SU-DHL-6 (cell line): ENCODE results near the gene GRK3.
"Not testable (repeated sequence)": the region's sequence is repeated elsewhere in the genome, so short reads cannot be mapped to it uniquely, and the experiment has no call there.

Experiments
- H2AFZ ChIP-seq: fragments of 200-600 bp; sonication (generic); 2 replicates; pipeline ENCODE4 v1.6.1; 2014; ENCODE audit warnings: low read depth, mild to moderate bottlenecking, moderate library complexity, mixed read lengths, antibody characterized with exemption, low read length; ENCODE audit not compliant: severe bottlenecking
- H3F3A ChIP-seq: fragments of 200-600 bp; shearing (Covaris generic); 2 replicates; pipeline ENCODE4 v1.6.0; 2016; ENCODE audit warnings: antibody characterized with exemption, mild to moderate bottlenecking; ENCODE audit not compliant: insufficient read depth
- H3K27ac ChIP-seq: fragments of 200-600 bp; sonication (generic); 2 replicates; pipeline ENCODE4 v1.5.1; 2016; ENCODE audit warnings: low read depth, mild to moderate bottlenecking, low read length, moderate library complexity, mixed read lengths
- H3K27me3 ChIP-seq: fragments of 200-600 bp; sonication (generic), shearing (Covaris generic); 2 replicates; pipeline ENCODE4 v1.6.0; 2014; ENCODE audit warnings: mild to moderate bottlenecking, low read length
- H3K36me3 ChIP-seq: fragments of 200-600 bp; sonication (generic); 2 replicates; pipeline ENCODE4 v1.6.1; 2014; ENCODE audit warnings: mild to moderate bottlenecking, low read length, mixed read lengths
- H3K4me2 ChIP-seq: fragments of 300-600, 200-600 bp; shearing (Covaris generic), sonication (generic); 2 replicates; pipeline ENCODE4 v1.6.0; 2014; ENCODE audit warnings: low read length, low read depth, mild to moderate bottlenecking; ENCODE audit not compliant: poor library complexity, severe bottlenecking
- H3K4me3 ChIP-seq: fragments of 200-600 bp; sonication (generic); 2 replicates; pipeline ENCODE4 v1.5.1; 2014; ENCODE audit warnings: antibody characterized with exemption, low read length, mild to moderate bottlenecking, mixed read lengths; ENCODE audit not compliant: insufficient read depth, poor library complexity, severe bottlenecking
- H3K79me2 ChIP-seq: fragments of 200-600 bp; sonication (generic); 2 replicates; pipeline ENCODE4 v1.6.1; 2014; ENCODE audit warnings: mild to moderate bottlenecking, low read length, moderate library complexity; ENCODE audit not compliant: insufficient read depth
- H3K9ac ChIP-seq: fragments of 200-600 bp; sonication (generic); 2 replicates; pipeline ENCODE4 v1.7.0; 2014; ENCODE audit warnings: mild to moderate bottlenecking, low read length
- H3K9me2 ChIP-seq: fragments of 200-600 bp; sonication (generic); replicated peaks from 2 replicates; pipeline ENCODE4 v1.6.1; 2014; ENCODE audit warnings: low read length; ENCODE audit not compliant: insufficient read depth
- H3K9me3 ChIP-seq: fragments of 200-600 bp; sonication (generic); 2 replicates; pipeline ENCODE4 v1.6.1; 2014; ENCODE audit warnings: low read length, mixed read lengths; ENCODE audit not compliant: insufficient read depth
- H4K20me1 ChIP-seq: fragments of 200-600 bp; sonication (generic); 2 replicates; pipeline ENCODE4 v1.6.1; 2014; ENCODE audit warnings: low read depth, mild to moderate bottlenecking, antibody characterized with exemption, low read length, moderate library complexity, mixed read lengths
- CTCF ChIP-seq: fragments of 200-600 bp; sonication (generic); IDR thresholded peaks from one replicate; pipeline ENCODE4 v1.5.1; 2017; ENCODE audit warnings: antibody characterized with exemption, mild to moderate bottlenecking, low read length, moderate library complexity; ENCODE audit not compliant: insufficient read depth, poor library complexity, severe bottlenecking
- EZH2phosphoT487 ChIP-seq: fragments of 200-600 bp; sonication (generic), shearing (Covaris generic); conservative IDR thresholded peaks from 2 replicates; pipeline ENCODE4 v1.6.1; 2018; ENCODE audit warnings: mild to moderate bottlenecking, antibody characterized with exemption, low read length, moderate library complexity, mixed read lengths

GRK3 gene

GRCh38 chr22:25554689-25555088 is 9.8 kb upstream of the GRK3 start:
- H3K9ac ChIP-seq = no peak overlapping the region
- no peaks in the 10 kb centered on the region for H3K9me2 ChIP-seq
- TF ChIP-seq CTCF (no peak), EZH2phosphoT487 (no peak)
- no peaks in the 10 kb centered on the region for H3K79me2 ChIP-seq
- H3K4me3 ChIP-seq = no peak overlapping the region
- no peaks in the 10 kb centered on the region for H3K36me3 ChIP-seq
- H3K27me3 ChIP-seq = no peaks in the 10 kb centered on the region
- H3K27ac ChIP-seq = no peak overlapping the region
- no peak overlapping the region for H2AFZ ChIP-seq
- no peak overlapping the region for H3K4me2 ChIP-seq
- H4K20me1 ChIP-seq = no peaks in the 10 kb centered on the region
- H3K9me3 ChIP-seq = no peaks in the 10 kb centered on the region
- no peaks in the 10 kb centered on the region for H3F3A ChIP-seq

DNA sequence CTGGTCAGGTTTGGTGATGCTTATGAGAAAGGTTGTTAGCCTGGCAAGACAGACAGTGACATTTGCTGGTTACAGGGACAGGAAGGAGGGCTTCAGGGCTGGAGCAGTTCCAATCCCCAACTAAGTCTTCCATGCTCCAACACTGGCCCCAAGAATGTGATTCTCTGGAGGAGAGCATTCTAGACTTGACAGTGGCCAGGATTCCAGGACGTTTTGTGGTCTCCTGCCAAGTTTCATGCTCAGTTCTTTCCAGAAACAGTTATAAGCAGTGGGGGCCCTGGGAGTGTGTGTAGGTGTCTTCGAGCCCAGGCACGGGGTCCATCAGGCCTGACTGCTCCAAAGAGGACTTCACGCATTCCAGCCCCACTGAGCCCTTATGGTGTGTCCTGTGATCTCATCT is 8.9 kb upstream of the GRK3 start:
- Histone ChIP-seq H4K20me1 (no peaks in the 10 kb centered on the region), H3K79me2 (no peaks in the 10 kb centered on the region), H3K4me2 (no peak overlapping the region), H3K27me3 (no peaks in the 10 kb centered on the region), H3K4me3 (no peak overlapping the region), H3K9me3 (no peaks in the 10 kb centered on the region), H3K9me2 (no peaks in the 10 kb centered on the region), H2AFZ (no peak overlapping the region), H3K27ac (no peak overlapping the region), H3K36me3 (no peaks in the 10 kb centered on the region), H3F3A (no peaks in the 10 kb centered on the region), H3K9ac (no peak overlapping the region)
- TF ChIP-seq CTCF = no peak
- TF ChIP-seq EZH2phosphoT487 = no peak

DNA sequence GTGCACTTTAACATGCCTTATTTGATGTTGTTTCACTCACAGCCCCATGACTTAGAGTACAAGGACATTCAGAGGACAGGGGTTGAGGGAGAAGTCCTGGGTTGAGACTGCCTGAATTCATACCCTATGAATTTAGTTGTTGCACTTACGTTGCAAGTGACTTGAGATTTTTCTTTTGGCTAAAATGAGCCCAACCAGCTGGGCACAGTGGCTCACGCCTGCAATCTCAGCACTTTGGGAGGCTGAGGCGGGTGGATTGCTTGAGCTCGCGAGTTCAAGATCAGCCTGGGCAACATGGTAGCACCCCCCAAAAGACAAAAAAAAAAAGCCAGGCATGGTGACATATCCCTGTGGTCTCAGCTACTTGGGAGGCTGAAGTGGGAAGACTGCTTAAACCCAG is 7.3 kb upstream of the GRK3 start:
- no peak overlapping the region for H2AFZ ChIP-seq
- no peak overlapping the region for H3K4me2 ChIP-seq
- no peak overlapping the region for H3K4me3 ChIP-seq
- H3K79me2 ChIP-seq = no peaks in the 10 kb centered on the region
- H3K9ac ChIP-seq = no peak overlapping the region
- TF ChIP-seq CTCF (no peak), EZH2phosphoT487 (no peak)
- H3F3A ChIP-seq = no peaks in the 10 kb centered on the region
- no peaks in the 10 kb centered on the region for H3K36me3 ChIP-seq
- H4K20me1 ChIP-seq = no peaks in the 10 kb centered on the region
- H3K9me2 ChIP-seq = no peaks in the 10 kb centered on the region
- H3K27ac ChIP-seq = no peak overlapping the region
- no peaks in the 10 kb centered on the region for H3K9me3 ChIP-seq
- H3K27me3 ChIP-seq = no peaks in the 10 kb centered on the region

DNA sequence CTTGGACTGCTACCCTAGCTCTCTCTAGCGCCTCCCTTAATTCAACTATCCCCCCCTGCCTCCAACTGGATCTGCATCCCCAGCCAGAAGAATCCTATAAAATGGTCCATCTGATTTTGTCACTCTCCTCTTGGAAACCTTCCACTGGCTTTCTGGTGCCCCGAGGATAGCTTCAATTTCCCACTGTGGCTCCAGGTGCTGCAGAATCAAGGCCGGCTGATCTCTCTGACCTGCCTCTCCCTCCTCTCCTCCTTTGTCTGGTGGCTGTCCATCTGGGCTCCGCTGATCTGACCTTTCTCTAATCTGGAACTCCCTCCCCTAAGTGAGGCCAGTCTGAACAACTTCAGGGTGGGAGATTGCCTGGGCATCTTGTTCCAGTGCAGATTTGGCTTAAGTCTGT is 6.1 kb upstream of the GRK3 start:
- no peaks in the 10 kb centered on the region for H3K27me3 ChIP-seq
- no peak overlapping the region for H2AFZ ChIP-seq
- no peaks in the 10 kb centered on the region for H4K20me1 ChIP-seq
- H3K4me2 ChIP-seq = no peak overlapping the region
- no peak overlapping the region for H3K27ac ChIP-seq
- H3F3A ChIP-seq = no peaks in the 10 kb centered on the region
- H3K79me2 ChIP-seq = no peaks in the 10 kb centered on the region
- no peaks in the 10 kb centered on the region for H3K36me3 ChIP-seq
- H3K9ac ChIP-seq = no peak overlapping the region
- no peak for TF ChIP-seq EZH2phosphoT487
- no peak for TF ChIP-seq CTCF
- H3K9me2 ChIP-seq = no peaks in the 10 kb centered on the region
- H3K4me3 ChIP-seq = no peak overlapping the region
- no peaks in the 10 kb centered on the region for H3K9me3 ChIP-seq

DNA sequence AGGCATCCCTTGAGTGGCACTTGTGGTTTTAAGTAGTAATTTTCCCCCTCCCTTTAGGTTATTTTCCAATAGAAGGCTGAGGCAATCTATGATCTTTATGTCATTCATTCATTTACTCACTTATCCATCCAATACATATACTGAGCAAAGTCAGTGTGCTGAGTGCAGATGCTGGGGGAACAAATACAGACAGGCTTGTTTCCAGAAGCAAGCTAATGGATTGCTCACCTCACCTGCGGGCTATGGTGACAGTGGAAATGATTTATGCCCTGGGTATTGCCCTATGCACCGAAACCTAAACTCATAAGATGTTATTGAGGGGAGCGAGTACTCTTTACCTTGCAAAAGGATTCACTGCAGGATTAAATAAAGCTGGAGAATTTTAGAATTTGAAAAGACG is 4.6 kb upstream of the GRK3 start:
- not testable (repeated sequence) for H3K27ac ChIP-seq, H2AFZ ChIP-seq, H3K9me2 ChIP-seq, H3K36me3 ChIP-seq, H3K9ac ChIP-seq, H3K79me2 ChIP-seq, H3K4me3 ChIP-seq, H3F3A ChIP-seq, H3K27me3 ChIP-seq, H4K20me1 ChIP-seq, H3K4me2 ChIP-seq, H3K9me3 ChIP-seq
